NB4 (cell line): ENCODE data around the gene SGMS1.

Source experiments
- MAX ChIP-seq: IDR thresholded peaks from 2 replicates; pipeline ENCODE4 v1.6.1; 2011; ENCODE audit warnings: low read depth, low read length
- TF ChIP-seq, protein P1 (sequence below): IDR thresholded peaks from one replicate; pipeline ENCODE4 v1.5.1; 2012; ENCODE audit warnings: low read depth, low read length

GRCh38 chr10:50398381-50398780 is 225.4 kb downstream of the SGMS1 start:
- TF ChIP-seq, protein P1, sequence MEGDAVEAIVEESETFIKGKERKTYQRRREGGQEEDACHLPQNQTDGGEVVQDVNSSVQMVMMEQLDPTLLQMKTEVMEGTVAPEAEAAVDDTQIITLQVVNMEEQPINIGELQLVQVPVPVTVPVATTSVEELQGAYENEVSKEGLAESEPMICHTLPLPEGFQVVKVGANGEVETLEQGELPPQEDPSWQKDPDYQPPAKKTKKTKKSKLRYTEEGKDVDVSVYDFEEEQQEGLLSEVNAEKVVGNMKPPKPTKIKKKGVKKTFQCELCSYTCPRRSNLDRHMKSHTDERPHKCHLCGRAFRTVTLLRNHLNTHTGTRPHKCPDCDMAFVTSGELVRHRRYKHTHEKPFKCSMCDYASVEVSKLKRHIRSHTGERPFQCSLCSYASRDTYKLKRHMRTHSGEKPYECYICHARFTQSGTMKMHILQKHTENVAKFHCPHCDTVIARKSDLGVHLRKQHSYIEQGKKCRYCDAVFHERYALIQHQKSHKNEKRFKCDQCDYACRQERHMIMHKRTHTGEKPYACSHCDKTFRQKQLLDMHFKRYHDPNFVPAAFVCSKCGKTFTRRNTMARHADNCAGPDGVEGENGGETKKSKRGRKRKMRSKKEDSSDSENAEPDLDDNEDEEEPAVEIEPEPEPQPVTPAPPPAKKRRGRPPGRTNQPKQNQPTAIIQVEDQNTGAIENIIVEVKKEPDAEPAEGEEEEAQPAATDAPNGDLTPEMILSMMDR, result no peak
- no peak for TF ChIP-seq MAX
